Measurements from ENCODE around the gene NF2.

The NF2 gene

DNA sequence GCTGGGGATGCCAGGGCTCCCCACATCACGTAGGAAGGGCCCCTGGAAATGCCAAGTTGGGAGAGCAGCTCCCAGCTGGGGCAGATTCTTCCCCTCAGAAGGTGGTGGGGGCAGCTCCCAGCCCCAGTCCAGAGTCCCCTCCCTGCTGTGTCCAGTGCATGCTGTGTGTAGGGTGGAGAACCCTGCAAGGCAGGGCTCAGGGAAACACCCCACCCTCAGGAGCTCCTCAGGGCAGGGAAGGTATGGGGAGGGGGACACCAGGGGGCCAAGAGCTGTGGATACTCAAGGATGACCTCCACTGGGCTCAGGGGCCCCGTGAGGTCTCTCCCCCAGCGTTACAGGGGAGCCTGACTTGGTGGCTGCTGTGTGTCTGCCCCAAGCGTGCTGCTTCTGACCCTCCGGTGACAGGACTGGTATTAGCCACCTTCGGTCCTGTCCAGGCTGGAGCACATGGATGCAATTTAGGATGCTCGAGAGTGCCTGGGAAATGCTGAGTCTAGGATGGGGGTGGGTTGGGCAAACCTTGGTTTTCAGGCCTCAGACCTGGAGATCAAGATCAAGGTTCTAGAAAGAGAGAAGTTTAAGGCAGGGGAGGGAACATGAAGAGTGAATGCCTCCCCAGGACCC lies 100.2 kb downstream of the NF2 start:
- DNase-seq = no peak

- DNase-seq = no peak
Measured at GRCh38 chr22:29704528-29705285, 101.3 kb downstream of the NF2 start.

GRCh38 chr22:29705651-29706050 lies 102.2 kb downstream of the NF2 start:
- no peak for DNase-seq

DNA sequence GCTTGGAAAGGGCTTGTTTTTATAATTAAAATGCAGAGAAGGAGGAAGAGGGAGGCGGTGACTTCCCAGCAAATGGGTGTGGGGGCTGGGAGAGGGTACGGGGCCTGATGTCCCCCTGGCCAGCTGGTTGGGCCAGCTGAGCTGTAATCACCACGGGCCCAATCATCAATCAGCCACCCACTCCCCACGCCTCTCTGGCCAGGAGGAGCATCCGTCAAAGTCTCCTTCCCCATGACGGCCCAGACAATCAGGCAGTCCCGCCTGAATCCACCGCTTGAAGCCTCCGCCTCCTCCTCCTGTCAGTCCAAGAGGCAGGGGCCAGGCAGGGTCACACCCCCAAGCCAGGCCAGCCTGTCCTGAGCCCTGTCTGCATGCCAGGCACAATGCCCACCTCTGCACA lies 103.1 kb downstream of the NF2 start:
- DNase-seq = no peak

DNA sequence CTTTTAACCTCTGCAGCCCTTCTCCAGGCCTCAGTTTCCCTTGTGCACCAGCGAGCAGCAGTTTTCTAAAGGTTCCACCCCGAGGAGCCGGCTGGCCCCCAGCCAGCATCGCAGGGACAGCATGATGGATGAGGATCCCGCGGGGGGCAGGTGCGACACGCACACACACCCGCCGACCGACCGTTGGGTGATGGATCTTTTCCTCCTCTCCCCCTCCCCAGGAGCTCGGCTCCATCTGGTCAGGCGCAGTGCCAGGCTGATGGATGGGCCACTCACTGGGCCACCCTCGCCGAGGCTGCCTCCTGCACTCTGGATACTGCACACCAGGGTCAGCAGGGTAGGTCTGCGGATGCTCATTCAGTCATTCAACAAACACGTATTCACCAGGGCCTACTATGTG lies 103.6 kb downstream of the NF2 start:
- no peak for DNase-seq

- no peak for DNase-seq
Measured at GRCh38 chr22:29707471-29707870, 104.0 kb downstream of the NF2 start.

GRCh38 chr22:29710193-29710592 lies 106.8 kb downstream of the NF2 start:
- no peak for DNase-seq

GRCh38 chr22:29710922-29711593 lies 107.6 kb downstream of the NF2 start:
- no peak for DNase-seq

GRCh38 chr22:29712119-29712518 lies 108.7 kb downstream of the NF2 start:
- DNase-seq = no peak

GRCh38 chr22:29713156-29713727 lies 109.8 kb downstream of the NF2 start:
- no peak for DNase-seq

GRCh38 chr22:29715240-29715639 lies 111.8 kb downstream of the NF2 start:
- DNase-seq = no peak

GRCh38 chr22:29715705-29716104 lies 112.3 kb downstream of the NF2 start:
- DNase-seq = no peak

GRCh38 chr22:29716814-29717545 lies 113.5 kb downstream of the NF2 start:
- no peak for DNase-seq

DNA sequence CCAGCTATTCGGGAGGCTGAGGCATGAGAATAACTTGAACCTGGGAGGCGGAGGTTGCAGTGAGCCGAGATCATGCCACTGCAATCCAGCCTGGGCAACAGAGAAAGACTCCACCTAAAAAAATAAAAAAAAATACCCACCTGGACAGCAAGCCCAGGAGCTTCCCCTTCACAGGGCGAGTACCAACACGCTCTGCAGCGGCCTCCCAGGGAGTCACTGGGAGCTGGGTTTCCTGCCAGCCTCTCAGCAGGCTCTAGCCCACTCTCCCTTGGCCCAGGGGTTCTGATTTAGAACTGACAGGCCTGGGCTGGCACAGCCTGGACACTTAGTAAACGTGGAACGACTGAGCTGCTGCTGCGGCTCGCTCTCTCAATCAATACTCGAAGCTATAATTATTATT lies 114.4 kb downstream of the NF2 start:
- no peak for DNase-seq

DNA sequence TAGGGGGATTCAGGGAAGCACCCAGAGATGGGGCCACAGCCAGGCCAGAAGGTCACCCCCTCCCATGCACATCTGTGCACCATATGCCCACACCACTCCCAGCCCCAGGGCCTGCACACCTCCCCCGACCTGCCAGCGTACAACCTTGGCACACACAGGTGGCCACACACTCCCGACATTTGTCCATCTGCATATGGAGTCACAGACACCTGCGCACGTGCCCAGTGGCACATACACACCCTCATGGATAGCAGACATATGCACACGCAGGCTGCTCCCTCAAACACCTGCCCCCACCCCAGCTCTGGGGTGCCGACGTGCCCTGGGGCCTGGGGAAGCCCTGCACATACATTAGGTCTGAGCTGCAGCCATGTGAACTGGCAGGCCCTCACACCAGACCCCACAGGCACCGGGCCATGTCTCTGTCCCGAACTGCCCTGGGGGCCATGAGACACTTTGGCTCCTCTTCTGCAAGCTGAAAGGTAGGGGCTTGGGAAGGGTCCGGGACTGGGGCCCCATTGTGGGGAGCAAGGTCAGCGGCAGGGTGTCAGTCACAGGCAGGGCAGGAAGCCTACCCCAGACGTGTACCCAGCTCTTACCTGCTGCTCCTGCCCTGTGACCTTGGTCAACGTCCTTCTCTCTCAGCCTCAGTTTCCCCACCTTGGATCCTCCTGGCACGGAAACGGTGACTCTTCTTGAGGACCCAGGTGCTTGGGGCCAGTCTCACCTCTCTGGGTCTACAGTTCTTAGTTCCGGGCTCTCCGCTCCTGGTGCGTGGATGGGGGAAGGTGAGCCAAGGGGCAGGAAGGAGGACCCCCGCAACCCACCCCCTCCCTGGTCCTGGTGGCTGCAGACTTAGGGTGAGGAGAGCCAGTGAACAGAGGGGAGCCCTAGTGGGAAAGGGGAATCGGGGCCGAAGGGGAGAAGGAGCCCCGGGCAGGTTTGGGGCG lies 115.8 kb downstream of the NF2 start:
- no peak for DNase-seq

DNA sequence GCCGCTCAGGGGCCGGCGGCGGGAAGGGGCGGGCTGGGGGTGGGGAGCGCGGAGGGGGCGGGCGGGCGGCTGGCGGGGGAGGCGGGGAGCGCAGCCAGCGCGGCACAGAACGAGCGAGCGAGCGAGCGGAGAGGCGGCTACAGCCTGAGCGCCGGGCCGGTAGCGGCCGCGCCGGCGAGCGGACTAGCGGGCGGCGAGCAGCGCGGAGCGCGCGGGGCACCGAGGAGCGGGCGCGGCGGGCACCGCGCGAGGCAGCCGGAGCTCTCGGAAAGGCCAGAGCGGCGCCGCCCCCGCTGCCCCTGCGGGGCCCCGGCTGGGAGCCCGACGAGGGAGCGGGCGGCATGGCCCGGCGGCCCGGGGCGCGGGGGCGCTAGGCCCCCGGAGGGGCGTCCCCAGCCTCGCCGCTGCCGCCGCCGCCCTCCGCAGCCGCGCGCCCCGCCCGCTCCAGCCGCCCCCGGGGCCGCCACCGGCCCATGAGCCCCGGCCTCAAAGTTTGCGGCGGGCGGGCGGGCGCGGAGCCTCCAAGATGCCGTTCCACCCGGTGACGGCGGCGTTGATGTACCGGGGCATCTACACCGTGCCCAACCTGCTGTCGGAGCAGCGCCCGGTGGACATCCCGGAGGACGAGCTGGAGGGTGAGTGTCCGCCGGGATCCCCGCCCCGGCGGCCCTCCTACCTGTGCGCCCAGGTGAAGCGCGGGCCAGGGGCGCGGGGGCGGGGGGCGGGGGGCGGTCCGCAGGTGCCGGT lies 116.6 kb downstream of the NF2 start, which contains the start of gene CABP7:
TSS of gene CABP7 (plus strand) at position 105 of the 747 bp plus-strand sequence. CDS start at position 527, 422 bp downstream.
- DNase-seq = no peak

- no peak for DNase-seq
Measured at GRCh38 chr22:29720811-29721323, 117.4 kb downstream of the NF2 start.

- DNase-seq = no peak
Measured at GRCh38 chr22:29722151-29722550, 118.7 kb downstream of the NF2 start.

GRCh38 chr22:29722587-29722986 lies 119.2 kb downstream of the NF2 start:
- no peak for DNase-seq

- DNase-seq = no peak
Measured at GRCh38 chr22:29723766-29724165, 120.3 kb downstream of the NF2 start.

DNA sequence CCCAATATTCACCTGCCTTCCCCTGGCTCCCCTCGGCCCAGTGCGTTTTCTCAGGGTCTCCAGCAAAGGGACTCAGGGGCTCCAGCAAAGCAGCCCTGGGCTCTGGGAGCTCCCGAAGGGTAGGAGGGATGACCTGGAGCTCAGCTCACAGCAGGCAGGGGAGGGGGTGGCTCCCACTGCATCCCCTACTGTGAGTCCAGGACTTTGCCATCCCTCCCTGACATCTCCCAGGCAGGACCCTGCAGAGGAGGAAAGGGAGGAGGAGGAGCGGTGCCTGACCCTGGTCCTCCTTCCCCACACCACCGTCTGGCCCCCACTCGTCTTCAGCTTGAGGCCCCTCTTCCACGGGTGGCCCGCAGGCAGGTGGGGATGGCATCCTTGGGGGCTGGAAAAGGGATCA lies 121.4 kb downstream of the NF2 start:
- DNase-seq = no peak

All from effector CD4-positive, alpha-beta T cell (primary cell).